ENCODE results near the gene MXI1.

Gene MXI1

DNA sequence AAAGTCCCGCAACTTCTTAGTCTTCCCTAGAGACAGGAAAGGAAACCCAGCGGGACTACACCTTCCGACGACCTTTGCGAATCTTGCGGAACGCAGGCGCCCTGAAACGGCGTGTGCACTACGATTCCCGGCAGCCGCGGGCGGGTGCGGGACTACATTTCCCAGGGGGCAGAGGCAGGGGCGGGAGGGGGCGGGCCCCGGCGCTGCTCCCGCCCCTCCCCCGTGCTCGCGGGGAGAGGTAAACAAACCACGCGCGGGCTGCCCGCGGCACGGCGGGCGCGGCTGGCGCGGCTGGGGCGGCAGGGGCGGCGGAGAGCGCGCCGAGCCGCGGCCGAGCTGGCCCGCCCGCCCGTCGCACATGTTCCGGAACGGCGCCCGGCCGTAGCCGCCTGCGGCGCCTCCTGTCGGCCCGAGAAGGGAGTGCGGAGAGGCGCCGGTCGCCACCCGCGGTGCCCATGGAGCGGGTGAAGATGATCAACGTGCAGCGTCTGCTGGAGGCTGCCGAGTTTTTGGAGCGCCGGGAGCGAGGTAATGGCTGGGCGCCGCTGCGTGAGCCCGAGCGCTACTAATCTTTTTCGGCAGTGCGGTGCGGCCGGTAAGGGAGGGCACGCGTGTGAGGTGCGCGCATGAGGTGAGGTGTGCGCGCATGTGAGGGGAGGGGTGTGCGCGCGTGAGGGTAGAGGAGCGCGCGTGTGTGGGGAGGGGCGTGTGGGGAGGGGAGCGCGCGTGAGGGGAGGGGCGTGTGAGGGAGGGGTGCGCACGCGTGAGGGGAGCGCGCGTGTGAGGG, 18.5 kb downstream of the MXI1 start:
- Histone ChIP-seq H3K27me3 (ENCODE audit: control insufficient read depth, low read length) (peaks cover 5% of the 10 kb centered on the region; the same call in 1 of the 2 replicates), H3K79me2 (ENCODE audit: control insufficient read depth, low read length) (peaks cover 7% of the 10 kb centered on the region; the same call in 1 of the 2 replicates), H4K20me1 (ENCODE audit: control insufficient read depth, insufficient read depth, low read depth, low read length) (peaks cover 12% of the 10 kb centered on the region), H3K27ac (ENCODE audit: low read depth, low read length) (peak overlapping the region; percentile 51), H3F3A (ENCODE audit: control insufficient read depth, insufficient read depth) (no peaks in the 10 kb centered on the region), H3K9me2 (replicated peaks; ENCODE audit: control insufficient read depth, low read length) (no peaks in the 10 kb centered on the region), H3K4me1 (ENCODE audit: control insufficient read depth, low read length) (peaks cover 27% of the 10 kb centered on the region), H3K4me3 (ENCODE audit: low read length) (peak overlapping the region; percentile 85), H3K4me2 (ENCODE audit: low read length) (peak overlapping the region; percentile 80), H3K9me3 (ENCODE audit: control insufficient read depth, insufficient read depth, low read length) (no peaks in the 10 kb centered on the region), H3K36me3 (ENCODE audit: control insufficient read depth, low read length) (peaks cover 9% of the 10 kb centered on the region; the same call in 1 of the 2 replicates)
- no peak for TF ChIP-seq EZH2phosphoT487 (IDR thresholded peaks at IDR 0.05; ENCODE audit: borderline replicate concordance, low read length)
- TF ChIP-seq, protein P1, sequence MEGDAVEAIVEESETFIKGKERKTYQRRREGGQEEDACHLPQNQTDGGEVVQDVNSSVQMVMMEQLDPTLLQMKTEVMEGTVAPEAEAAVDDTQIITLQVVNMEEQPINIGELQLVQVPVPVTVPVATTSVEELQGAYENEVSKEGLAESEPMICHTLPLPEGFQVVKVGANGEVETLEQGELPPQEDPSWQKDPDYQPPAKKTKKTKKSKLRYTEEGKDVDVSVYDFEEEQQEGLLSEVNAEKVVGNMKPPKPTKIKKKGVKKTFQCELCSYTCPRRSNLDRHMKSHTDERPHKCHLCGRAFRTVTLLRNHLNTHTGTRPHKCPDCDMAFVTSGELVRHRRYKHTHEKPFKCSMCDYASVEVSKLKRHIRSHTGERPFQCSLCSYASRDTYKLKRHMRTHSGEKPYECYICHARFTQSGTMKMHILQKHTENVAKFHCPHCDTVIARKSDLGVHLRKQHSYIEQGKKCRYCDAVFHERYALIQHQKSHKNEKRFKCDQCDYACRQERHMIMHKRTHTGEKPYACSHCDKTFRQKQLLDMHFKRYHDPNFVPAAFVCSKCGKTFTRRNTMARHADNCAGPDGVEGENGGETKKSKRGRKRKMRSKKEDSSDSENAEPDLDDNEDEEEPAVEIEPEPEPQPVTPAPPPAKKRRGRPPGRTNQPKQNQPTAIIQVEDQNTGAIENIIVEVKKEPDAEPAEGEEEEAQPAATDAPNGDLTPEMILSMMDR (IDR thresholded peaks at IDR 0.05; ENCODE audit: low read depth, low read length, poor library complexity, severe bottlenecking) = peak; percentile 64

DNA sequence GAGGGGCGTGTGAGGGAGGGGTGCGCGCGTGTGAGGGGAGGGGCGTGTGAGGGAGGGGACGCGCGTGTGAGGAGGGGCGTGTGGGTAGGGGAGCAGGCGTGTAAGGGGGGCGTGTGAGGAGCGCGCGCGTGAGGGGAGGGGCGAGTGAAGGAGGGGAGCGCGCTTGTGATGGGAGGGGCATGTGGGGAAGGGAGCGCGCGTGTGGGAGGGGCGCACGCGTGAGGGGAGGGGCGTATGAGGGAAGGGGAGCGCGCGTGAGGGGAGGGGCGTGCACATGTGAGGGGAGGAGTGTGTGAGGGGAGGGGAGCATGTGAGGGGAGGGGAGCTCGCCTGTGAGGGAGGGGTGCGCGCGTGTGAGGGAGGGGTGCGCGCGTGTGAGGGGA, 19.1 kb downstream of the MXI1 start:
- peak overlapping the region; percentile 51 for H3K27ac ChIP-seq (ENCODE audit: low read depth, low read length)
- H3K36me3 ChIP-seq (ENCODE audit: control insufficient read depth, low read length) = peaks cover 9% of the 10 kb centered on the region; the same call in 1 of the 2 replicates
- peaks cover 7% of the 10 kb centered on the region for H4K20me1 ChIP-seq (ENCODE audit: control insufficient read depth, insufficient read depth, low read depth, low read length)
- peaks cover 7% of the 10 kb centered on the region; the same call in 1 of the 2 replicates for H3K79me2 ChIP-seq (ENCODE audit: control insufficient read depth, low read length)
- H3K9me2 ChIP-seq (replicated peaks; ENCODE audit: control insufficient read depth, low read length) = no peaks in the 10 kb centered on the region
- no peaks in the 10 kb centered on the region for H3K9me3 ChIP-seq (ENCODE audit: control insufficient read depth, insufficient read depth, low read length)
- peak overlapping the region; percentile 85 for H3K4me3 ChIP-seq (ENCODE audit: low read length)
- no peaks in the 10 kb centered on the region for H3F3A ChIP-seq (ENCODE audit: control insufficient read depth, insufficient read depth)
- H3K4me1 ChIP-seq (ENCODE audit: control insufficient read depth, low read length) = peaks cover 23% of the 10 kb centered on the region
- H3K4me2 ChIP-seq (ENCODE audit: low read length) = peak overlapping the region; percentile 80
- TF ChIP-seq EZH2phosphoT487 (IDR thresholded peaks at IDR 0.05; ENCODE audit: borderline replicate concordance, low read length) = no peak
- TF ChIP-seq, protein P1 (IDR thresholded peaks at IDR 0.05; ENCODE audit: low read depth, low read length, poor library complexity, severe bottlenecking) = no peak
- peaks cover 5% of the 10 kb centered on the region; the same call in 1 of the 2 replicates for H3K27me3 ChIP-seq (ENCODE audit: control insufficient read depth, low read length)

DNA sequence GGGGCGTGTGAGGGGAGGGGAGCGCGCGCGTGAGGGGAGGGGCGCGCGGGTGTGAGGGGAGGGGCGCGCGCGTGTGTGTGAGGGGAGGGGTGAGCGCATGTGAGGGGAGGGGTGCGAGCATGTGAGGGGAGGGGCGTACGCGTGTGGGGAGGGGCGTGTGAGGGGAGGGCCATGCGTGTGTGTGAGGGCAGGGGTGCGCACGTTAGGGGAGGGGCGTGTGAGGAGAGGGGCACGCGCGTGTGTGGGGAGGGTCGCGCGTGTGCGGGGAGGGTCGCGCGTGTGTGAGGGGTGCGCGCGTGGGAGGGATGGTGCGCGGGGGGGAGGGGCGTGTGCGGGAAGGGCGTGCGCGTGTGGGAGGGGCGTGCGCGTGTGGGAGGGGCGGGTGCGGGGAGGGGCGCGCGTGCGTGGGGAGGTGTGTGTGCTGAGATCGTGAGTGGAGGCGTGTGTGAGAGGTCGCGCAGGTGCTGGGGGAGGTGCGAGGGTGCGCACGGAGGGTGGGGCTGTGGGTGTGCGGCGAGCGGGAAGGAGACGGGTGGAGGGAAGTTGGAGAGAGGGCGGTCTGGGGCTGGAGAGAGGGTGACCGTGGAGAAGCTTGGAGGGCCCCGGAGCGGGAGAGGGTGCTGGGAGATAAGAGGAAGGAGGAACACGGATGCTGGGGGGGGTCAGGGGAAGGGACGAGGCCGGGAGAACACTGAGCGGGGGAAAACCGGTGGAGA, 19.7 kb downstream of the MXI1 start:
- peak overlapping the region; percentile 51 for H3K27ac ChIP-seq (ENCODE audit: low read depth, low read length)
- H3K4me3 ChIP-seq (ENCODE audit: low read length) = peak overlapping the region; percentile 85

More for the DNA sequence above, 19.7 kb downstream of the MXI1 start:
- peaks cover 17% of the 10 kb centered on the region for H3K4me1 ChIP-seq (ENCODE audit: control insufficient read depth, low read length)
- no peaks in the 10 kb centered on the region for H3K9me3 ChIP-seq (ENCODE audit: control insufficient read depth, insufficient read depth, low read length)
- no peaks in the 10 kb centered on the region for H3K9me2 ChIP-seq (replicated peaks; ENCODE audit: control insufficient read depth, low read length)
- H3K4me2 ChIP-seq (ENCODE audit: low read length) = peak overlapping the region; percentile 80
- peaks cover 4% of the 10 kb centered on the region; the same call in 1 of the 2 replicates for H3K27me3 ChIP-seq (ENCODE audit: control insufficient read depth, low read length)
- H3K79me2 ChIP-seq (ENCODE audit: control insufficient read depth, low read length) = peaks cover 4% of the 10 kb centered on the region; the same call in 1 of the 2 replicates
- peaks cover 4% of the 10 kb centered on the region for H4K20me1 ChIP-seq (ENCODE audit: control insufficient read depth, insufficient read depth, low read depth, low read length)
- H3K36me3 ChIP-seq (ENCODE audit: control insufficient read depth, low read length) = peaks cover 9% of the 10 kb centered on the region; the same call in 1 of the 2 replicates
- TF ChIP-seq, protein P1 (IDR thresholded peaks at IDR 0.05; ENCODE audit: low read depth, low read length, poor library complexity, severe bottlenecking) = no peak
- TF ChIP-seq EZH2phosphoT487 (IDR thresholded peaks at IDR 0.05; ENCODE audit: borderline replicate concordance, low read length) = no peak
- no peaks in the 10 kb centered on the region for H3F3A ChIP-seq (ENCODE audit: control insufficient read depth, insufficient read depth)
